GM06990 (cell line): ENCODE measurements around the gene KCNJ6.

ENCODE experiments used
- DNase-seq: peaks from one replicate; pipeline ENCODE4 v3.0.0-alpha.2; 2011; ENCODE audit not compliant: insufficient read length; ENCODE audit errors: extremely low read depth
- H3K27me3 ChIP-seq: replicated peaks from 2 replicates; pipeline ENCODE4 v1.6.0; 2011; ENCODE audit warnings: low read length; ENCODE audit not compliant: control insufficient read depth, insufficient read depth
- H3K36me3 ChIP-seq: 2 replicates; pipeline ENCODE4 v1.5.1; 2011; ENCODE audit warnings: low read length; ENCODE audit not compliant: control insufficient read depth, insufficient read depth
- H3K4me3 ChIP-seq: replicated peaks from 2 replicates; pipeline ENCODE4 v1.5.1; 2011; ENCODE audit warnings: low read depth, mild to moderate bottlenecking, control low read depth, low read length
- CTCF ChIP-seq: IDR thresholded peaks from 2 replicates; pipeline ENCODE4 v1.5.1; 2011; ENCODE audit warnings: low read length, control low read depth, mild to moderate bottlenecking, inconsistent platforms; ENCODE audit not compliant: insufficient read depth, poor library complexity, severe bottlenecking

Gene KCNJ6

GRCh38 chr21:37828991-37829390, 87.3 kb downstream of the KCNJ6 start:
- Histone ChIP-seq H3K4me3 (no peak overlapping the region), H3K27me3 (no peaks in the 10 kb centered on the region), H3K36me3 (no peaks in the 10 kb centered on the region)
- TF ChIP-seq CTCF, result no peak
- DNase-seq, result no peak

GRCh38 chr21:37828556-37828955, 87.7 kb downstream of the KCNJ6 start:
- Histone ChIP-seq H3K4me3 (no peak overlapping the region), H3K27me3 (no peaks in the 10 kb centered on the region), H3K36me3 (no peaks in the 10 kb centered on the region)
- TF ChIP-seq CTCF, result no peak
- no peak for DNase-seq

GRCh38 chr21:37827913-37828312, 88.3 kb downstream of the KCNJ6 start:
- DNase-seq, result no peak
- no peak for TF ChIP-seq CTCF
- Histone ChIP-seq H3K36me3 (no peaks in the 10 kb centered on the region), H3K27me3 (no peaks in the 10 kb centered on the region), H3K4me3 (no peak overlapping the region)

- H3K36me3 ChIP-seq, result no peaks in the 10 kb centered on the region
- DNase-seq, result no peak
- no peak for TF ChIP-seq CTCF
- H3K27me3 ChIP-seq, result no peaks in the 10 kb centered on the region
- no peak overlapping the region for H3K4me3 ChIP-seq
These were observed 94.3 kb downstream of the KCNJ6 start for GRCh38 chr21:37821786-37822450.

GRCh38 chr21:37821092-37821491, 95.2 kb downstream of the KCNJ6 start:
- Histone ChIP-seq H3K36me3 (no peaks in the 10 kb centered on the region), H3K27me3 (no peaks in the 10 kb centered on the region), H3K4me3 (no peak overlapping the region)
- no peak for DNase-seq
- no peak for TF ChIP-seq CTCF

- TF ChIP-seq CTCF, result no peak
- DNase-seq, result no peak
- Histone ChIP-seq H3K27me3 (no peaks in the 10 kb centered on the region), H3K36me3 (no peaks in the 10 kb centered on the region), H3K4me3 (no peak overlapping the region)
These were observed 96.9 kb downstream of the KCNJ6 start for GRCh38 chr21:37819372-37819771.
